ENCODE data around the gene IGSF11. TPM values are rescaled to one million over a fixed set of nuclear protein-coding genes. Genes with fewer than 3 reads are reported as not detected.

IGSF11 gene
- total RNA-seq, 4 donors from 2014 or later: 0.09 to 8.8 (median 0.47) TPM

DNA sequence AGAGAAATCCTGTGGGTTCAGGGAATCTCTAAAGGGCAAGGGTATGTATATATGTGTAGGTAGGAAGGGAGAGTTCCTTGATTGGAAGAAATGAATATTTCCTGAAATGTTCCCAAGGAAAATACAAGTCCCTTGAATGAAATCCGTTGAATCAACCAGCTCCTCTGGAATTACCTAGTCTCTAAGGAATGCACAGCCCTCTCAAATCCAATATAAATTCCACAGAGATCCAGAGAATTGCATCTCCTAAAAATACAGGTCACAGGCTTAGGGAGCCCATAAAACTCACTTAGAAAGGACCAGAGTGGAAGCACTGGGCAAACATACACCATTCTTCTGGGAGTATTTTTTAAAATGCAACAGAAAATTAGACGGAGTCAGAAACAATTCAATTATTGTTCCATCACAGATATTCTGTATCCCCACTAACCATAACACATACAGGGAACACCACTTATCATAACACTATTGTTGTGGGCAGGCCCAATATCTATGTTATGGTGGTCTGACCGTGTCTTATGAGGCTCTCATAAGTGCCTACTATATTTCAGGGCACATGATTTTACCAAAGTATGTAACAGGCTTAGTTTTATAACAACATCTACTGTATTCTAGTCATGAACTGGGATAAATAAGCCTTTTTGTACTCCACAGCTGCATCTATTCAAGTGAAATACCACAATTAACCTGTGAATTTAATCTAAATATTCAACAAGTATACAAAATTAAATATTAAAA lies 43.7 kb downstream of the IGSF11 start:
- WGBS, 2 donors: 64 to 68% methylated on average over 3 of the region's 3 CpGs
- Histone ChIP-seq H3K4me1 (peaks cover 0 to 15% (median 0%) of the 10 kb centered on the region in 3 donors), H3K36me3 (no peaks in the 10 kb centered on the region), H3K4me3 (no peak overlapping the region), H3K27ac (peak overlapping the region in 2 of 4 donors; percentile 12 to 61), H3K27me3 (no peaks in the 10 kb centered on the region), H3K9me3 (no peaks in the 10 kb centered on the region)
- DNase-seq: no peak
- intact Hi-C loops (cut with DNase I): no loop called here
- no peak for TF ChIP-seq POLR2A (IDR thresholded peaks at IDR 0.05)
- TF ChIP-seq, protein P1, sequence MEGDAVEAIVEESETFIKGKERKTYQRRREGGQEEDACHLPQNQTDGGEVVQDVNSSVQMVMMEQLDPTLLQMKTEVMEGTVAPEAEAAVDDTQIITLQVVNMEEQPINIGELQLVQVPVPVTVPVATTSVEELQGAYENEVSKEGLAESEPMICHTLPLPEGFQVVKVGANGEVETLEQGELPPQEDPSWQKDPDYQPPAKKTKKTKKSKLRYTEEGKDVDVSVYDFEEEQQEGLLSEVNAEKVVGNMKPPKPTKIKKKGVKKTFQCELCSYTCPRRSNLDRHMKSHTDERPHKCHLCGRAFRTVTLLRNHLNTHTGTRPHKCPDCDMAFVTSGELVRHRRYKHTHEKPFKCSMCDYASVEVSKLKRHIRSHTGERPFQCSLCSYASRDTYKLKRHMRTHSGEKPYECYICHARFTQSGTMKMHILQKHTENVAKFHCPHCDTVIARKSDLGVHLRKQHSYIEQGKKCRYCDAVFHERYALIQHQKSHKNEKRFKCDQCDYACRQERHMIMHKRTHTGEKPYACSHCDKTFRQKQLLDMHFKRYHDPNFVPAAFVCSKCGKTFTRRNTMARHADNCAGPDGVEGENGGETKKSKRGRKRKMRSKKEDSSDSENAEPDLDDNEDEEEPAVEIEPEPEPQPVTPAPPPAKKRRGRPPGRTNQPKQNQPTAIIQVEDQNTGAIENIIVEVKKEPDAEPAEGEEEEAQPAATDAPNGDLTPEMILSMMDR (IDR thresholded peaks at IDR 0.05): no peak

DNA sequence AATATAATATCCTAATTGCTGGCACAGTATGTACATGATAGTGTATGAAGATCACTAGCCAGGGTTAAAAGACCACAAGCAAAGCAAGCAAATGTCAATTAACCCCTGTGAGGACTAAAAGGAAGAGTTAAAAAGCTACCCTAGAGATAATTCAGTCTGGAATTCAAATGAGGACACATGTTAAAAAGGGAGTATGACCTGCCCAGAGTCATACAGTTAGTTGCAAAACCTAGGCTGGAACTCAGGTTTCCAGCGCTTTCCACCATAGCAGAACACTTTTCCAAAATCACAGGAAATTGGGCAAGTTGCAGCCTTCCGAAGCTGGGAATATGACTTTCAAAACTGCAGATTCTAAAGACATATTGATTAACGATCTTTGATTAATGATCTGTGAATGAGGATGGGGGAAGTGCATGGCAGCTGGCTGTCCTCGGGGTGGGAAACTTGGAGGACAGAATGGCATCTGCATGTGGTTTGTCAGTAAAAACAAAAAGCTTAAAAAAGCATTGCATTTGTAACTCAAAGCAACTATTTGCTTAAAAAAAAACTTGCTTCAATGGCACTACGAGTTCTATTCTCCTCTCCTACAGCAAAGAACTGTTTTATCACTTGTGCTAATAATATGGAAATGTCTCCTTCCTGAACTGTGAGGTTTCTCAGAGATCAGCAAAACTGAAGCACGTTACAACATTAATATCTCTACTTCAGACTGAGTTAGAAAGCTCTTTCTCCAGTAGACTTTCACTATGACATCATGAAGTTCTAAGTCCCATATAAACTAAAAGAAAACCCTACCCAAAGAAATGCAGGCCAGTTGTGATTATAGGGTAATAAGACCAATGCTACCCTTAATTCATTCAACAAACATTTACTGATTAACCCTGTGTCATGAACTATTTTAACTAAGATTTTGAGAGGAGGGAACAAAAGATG lies 46.2 kb downstream of the IGSF11 start:
- intact Hi-C loops (cut with DNase I): no loop called here
- no peak for TF ChIP-seq POLR2A (IDR thresholded peaks at IDR 0.05)
- TF ChIP-seq, protein P1 (IDR thresholded peaks at IDR 0.05): no peak
- H3K36me3 ChIP-seq: no peaks in the 10 kb centered on the region
- peaks cover 0 to 15% (median 0%) of the 10 kb centered on the region in 3 donors for H3K4me1 ChIP-seq
- DNase-seq: no peak
- H3K27ac ChIP-seq: no peak overlapping the region
- H3K4me3 ChIP-seq: no peak overlapping the region
- WGBS, 2 donors: 52 to 68% methylated on average over 6 of the region's 6 CpGs
- H3K27me3 ChIP-seq: no peaks in the 10 kb centered on the region
- no peaks in the 10 kb centered on the region for H3K9me3 ChIP-seq

DNA sequence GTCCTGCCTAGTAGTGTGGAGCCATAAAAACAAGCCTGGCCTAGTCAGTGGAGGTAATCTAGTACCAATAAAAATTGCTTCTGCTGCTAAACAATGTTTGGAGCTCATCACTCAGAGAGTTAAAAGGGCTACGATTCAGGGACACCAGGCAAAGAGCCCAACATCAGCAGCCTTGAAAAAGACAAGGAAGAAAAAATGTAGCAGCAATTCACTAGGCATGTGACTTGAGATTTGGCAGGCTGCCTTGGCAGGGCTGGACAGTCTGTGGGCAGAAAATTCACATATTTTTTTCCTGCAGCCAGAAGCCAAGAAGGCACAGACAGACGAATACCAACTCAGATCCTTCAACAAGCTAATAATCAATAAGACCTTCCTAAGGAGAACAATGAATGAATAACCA lies 47.2 kb downstream of the IGSF11 start:
- Histone ChIP-seq H3K9me3 (no peaks in the 10 kb centered on the region), H3K4me1 (peaks cover 0 to 15% (median 0%) of the 10 kb centered on the region in 3 donors), H3K36me3 (no peaks in the 10 kb centered on the region), H3K27me3 (no peaks in the 10 kb centered on the region), H3K4me3 (no peak overlapping the region), H3K27ac (no peak overlapping the region)
- DNase-seq: no peak
- intact Hi-C loops (cut with DNase I): no loop called here
- TF ChIP-seq, protein P1 (IDR thresholded peaks at IDR 0.05): no peak
- no peak for TF ChIP-seq POLR2A (IDR thresholded peaks at IDR 0.05)
- WGBS, 2 donors: 4 to 10% methylated on average over 2 of the region's 2 CpGs

DNA sequence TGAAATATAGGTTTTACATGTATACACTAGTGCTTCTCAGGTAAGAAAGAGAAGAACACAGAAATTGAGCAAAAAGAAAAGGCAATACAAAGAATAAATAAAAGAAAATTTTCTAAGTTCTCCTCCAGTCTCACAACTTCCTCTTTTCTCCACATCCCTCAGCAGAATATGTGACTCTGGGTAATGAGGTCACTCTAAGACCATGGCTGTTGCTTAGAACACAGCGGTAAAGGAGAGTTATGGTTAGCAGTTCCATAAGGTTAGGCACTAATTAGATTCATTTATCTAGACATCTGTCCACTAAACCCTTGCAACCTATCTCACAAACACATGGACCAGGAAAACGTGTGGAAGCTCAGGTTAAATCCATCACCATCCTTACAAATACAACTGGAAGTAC lies 47.9 kb downstream of the IGSF11 start:
- no peak overlapping the region for H3K27ac ChIP-seq
- 74 to 86% methylated on average over 2 of the region's 2 CpGs for WGBS, 2 donors
- TF ChIP-seq, protein P1 (IDR thresholded peaks at IDR 0.05): no peak
- no peak for TF ChIP-seq POLR2A (IDR thresholded peaks at IDR 0.05)
- no peak for DNase-seq
- no peaks in the 10 kb centered on the region for H3K27me3 ChIP-seq
- peaks cover 0 to 15% (median 0%) of the 10 kb centered on the region in 3 donors for H3K4me1 ChIP-seq
- no peak overlapping the region for H3K4me3 ChIP-seq
- H3K9me3 ChIP-seq: no peaks in the 10 kb centered on the region
- H3K36me3 ChIP-seq: no peaks in the 10 kb centered on the region
- intact Hi-C loops (cut with DNase I): no loop called here

DNA sequence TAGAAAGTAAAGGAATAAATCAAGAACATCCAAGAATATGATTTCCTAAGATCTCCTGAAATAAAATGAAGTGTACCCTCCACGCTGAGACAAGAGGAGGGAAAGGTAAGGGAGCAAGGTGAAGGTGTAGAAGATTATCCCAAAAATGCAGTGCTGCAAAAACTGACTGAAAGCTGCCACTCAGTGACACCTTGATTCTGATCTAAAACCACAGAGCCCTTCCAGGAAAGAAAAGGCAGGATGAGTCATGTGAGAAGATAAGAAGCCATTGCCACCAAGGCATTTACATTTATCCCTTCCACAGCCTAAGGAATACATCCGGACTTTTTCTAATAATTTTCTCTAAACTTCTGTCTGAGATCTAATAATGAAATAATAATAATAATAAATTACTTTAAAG lies 49.9 kb downstream of the IGSF11 start:
- H3K4me1 ChIP-seq: peaks cover 0 to 15% (median 0%) of the 10 kb centered on the region in 3 donors
- DNase-seq: no peak
- no peak for TF ChIP-seq POLR2A (IDR thresholded peaks at IDR 0.05)
- TF ChIP-seq, protein P1 (IDR thresholded peaks at IDR 0.05): no peak
- intact Hi-C loops (cut with DNase I): no loop called here
- H3K4me3 ChIP-seq: no peak overlapping the region
- H3K9me3 ChIP-seq: no peaks in the 10 kb centered on the region
- WGBS, 2 donors: 69 to 85% methylated on average over 2 of the region's 2 CpGs
- no peak overlapping the region for H3K27ac ChIP-seq
- no peaks in the 10 kb centered on the region for H3K27me3 ChIP-seq
- H3K36me3 ChIP-seq: no peaks in the 10 kb centered on the region
